ENCODE results near the gene MTRF1. TPM values are rescaled to one million over a fixed set of nuclear protein-coding genes. Genes with fewer than 3 reads are reported as not detected.

Gene MTRF1
- polyA plus RNA-seq, 2 of the 4 experiments (the other 2 are of a cell fraction): 9.1 to 16.1 TPM

- TF ChIP-seq BCL3 (IDR thresholded peaks at IDR 0.05) (no peak), CHD4 (IDR thresholded peaks at IDR 0.05; ENCODE audit: borderline replicate concordance) (no peak), E2F6 (IDR thresholded peaks at IDR 0.05; ENCODE audit: borderline replicate concordance, low read depth) (no peak), PBX3 (IDR thresholded peaks at IDR 0.05) (no peak), SMC3 (IDR thresholded peaks at IDR 0.05) (no peak), RFX5 (IDR thresholded peaks at IDR 0.05) (no peak), RNF2 (IDR thresholded peaks at IDR 0.05; ENCODE audit: borderline replicate concordance, low read depth) (no peak), RARB (CRISPR knock-in tag; IDR thresholded peaks at IDR 0.05) (no peak)
- TF ChIP-seq, protein P1, sequence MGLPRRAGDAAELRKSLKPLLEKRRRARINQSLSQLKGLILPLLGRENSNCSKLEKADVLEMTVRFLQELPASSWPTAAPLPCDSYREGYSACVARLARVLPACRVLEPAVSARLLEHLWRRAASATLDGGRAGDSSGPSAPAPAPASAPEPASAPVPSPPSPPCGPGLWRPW (IDR thresholded peaks at IDR 0.05): no peak
Measured at GRCh38 chr13:41267106-41267505, 3.7 kb upstream of the MTRF1 start (continued).

DNA sequence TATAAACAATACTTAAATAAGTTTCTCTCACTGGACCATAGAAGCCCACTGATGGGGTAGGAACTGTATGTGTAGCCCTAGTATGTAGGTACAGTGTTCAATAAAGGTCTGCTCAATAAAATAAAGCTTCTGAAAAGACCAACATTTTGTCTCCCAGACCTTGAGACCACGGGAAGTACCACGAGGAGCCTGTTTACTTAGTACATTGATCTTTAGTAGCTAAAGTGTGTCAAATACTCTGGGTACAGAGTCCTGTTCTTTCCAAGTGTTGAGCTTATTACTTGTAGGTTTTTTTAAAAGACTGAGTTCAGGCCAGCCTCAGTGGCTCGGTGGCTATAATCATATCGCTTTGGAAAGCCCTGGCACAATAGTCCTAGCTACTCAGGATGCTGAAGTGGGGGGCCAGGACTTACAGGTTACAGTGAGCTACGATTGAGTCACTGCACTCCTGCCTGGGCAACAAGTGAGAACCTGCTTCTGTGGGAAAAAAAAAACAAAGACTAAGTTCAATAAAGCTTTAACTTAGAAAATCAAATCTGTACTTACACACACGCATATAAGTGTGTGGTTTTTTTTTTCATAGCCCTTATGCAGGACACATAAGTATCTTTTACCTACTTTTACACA is 3.4 kb downstream of the MTRF1 start:
- Histone ChIP-seq H3K9me3 (no peaks in the 10 kb centered on the region), H3K4me2 (no peak overlapping the region), H3K4me3 (no peak overlapping the region), H3K27ac (no peak overlapping the region), H3K4me1 (no peaks in the 10 kb centered on the region)
- no peak for DNase-seq (ENCODE audit: low read depth in 1 of 2, low spot score in 1 of 2)
- POLR2A ChIA-PET: no interaction called here
- TF ChIP-seq CHD4 (IDR thresholded peaks at IDR 0.05; ENCODE audit: borderline replicate concordance) (no peak), MAFK (IDR thresholded peaks at IDR 0.05; ENCODE audit: partially characterized antibody) (no peak), MYC (IDR thresholded peaks at IDR 0.05; ENCODE audit: borderline replicate concordance, low read length) (no peak), KDM5A (IDR thresholded peaks at IDR 0.05) (no peak), HOXB13 (CRISPR knock-in tag; IDR thresholded peaks at IDR 0.05; ENCODE audit: low read depth) (no peak), CHD2 (IDR thresholded peaks at IDR 0.05; ENCODE audit: low read length, partially characterized antibody) (no peak), EHF (CRISPR knock-in tag; IDR thresholded peaks at IDR 0.05) (no peak)
- TF ChIP-seq, protein P2, sequence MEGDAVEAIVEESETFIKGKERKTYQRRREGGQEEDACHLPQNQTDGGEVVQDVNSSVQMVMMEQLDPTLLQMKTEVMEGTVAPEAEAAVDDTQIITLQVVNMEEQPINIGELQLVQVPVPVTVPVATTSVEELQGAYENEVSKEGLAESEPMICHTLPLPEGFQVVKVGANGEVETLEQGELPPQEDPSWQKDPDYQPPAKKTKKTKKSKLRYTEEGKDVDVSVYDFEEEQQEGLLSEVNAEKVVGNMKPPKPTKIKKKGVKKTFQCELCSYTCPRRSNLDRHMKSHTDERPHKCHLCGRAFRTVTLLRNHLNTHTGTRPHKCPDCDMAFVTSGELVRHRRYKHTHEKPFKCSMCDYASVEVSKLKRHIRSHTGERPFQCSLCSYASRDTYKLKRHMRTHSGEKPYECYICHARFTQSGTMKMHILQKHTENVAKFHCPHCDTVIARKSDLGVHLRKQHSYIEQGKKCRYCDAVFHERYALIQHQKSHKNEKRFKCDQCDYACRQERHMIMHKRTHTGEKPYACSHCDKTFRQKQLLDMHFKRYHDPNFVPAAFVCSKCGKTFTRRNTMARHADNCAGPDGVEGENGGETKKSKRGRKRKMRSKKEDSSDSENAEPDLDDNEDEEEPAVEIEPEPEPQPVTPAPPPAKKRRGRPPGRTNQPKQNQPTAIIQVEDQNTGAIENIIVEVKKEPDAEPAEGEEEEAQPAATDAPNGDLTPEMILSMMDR (IDR thresholded peaks at IDR 0.05): no peak
- TF ChIP-seq, protein P3, sequence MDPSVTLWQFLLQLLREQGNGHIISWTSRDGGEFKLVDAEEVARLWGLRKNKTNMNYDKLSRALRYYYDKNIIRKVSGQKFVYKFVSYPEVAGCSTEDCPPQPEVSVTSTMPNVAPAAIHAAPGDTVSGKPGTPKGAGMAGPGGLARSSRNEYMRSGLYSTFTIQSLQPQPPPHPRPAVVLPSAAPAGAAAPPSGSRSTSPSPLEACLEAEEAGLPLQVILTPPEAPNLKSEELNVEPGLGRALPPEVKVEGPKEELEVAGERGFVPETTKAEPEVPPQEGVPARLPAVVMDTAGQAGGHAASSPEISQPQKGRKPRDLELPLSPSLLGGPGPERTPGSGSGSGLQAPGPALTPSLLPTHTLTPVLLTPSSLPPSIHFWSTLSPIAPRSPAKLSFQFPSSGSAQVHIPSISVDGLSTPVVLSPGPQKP (IDR thresholded peaks at IDR 0.05; ENCODE audit: low read depth, low read length): no peak
- no peak for ATAC-seq
- WGBS (ENCODE audit: missing lambda C conversion rate): 92% methylated on average over 6 of the region's 6 CpGs
- CTCF ChIA-PET: interaction anchor here (0.9 to 1.6 kb wide), 2 partner anchors 10 to 14 kb away, joined by 3 to 6 read pairs; no protein-coding TSS in a partner anchor
- no peak for FAIRE-seq

DNA sequence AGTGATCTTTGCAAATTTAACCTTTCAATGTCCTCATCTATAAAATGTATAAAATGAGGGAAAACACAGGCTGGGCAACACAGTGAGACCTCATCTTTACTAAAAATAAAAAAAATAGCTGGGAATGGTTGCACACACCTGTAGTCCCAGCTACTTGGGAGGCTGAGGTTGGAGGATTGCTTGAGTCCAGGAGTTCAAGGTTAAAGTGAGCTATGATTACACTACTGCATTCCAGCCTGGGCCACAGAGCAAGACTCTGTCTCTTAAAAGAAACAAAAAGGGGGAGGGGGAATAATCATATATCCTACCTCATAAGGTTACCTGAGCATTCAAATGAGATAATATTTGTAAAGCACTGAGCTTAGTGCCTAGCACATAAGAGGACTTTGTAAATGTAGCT is 5.8 kb downstream of the MTRF1 start:
- POLR2A ChIA-PET: no interaction called here
- no peaks in the 10 kb centered on the region for H3K4me1 ChIP-seq
- TF ChIP-seq MAFK (IDR thresholded peaks at IDR 0.05; ENCODE audit: partially characterized antibody): no peak
- TF ChIP-seq GATA3 (IDR thresholded peaks at IDR 0.05; ENCODE audit: borderline replicate concordance): no peak
- no peak for TF ChIP-seq ATOH8 (CRISPR knock-in tag; IDR thresholded peaks at IDR 0.05; ENCODE audit: low read depth)
- no peak for TF ChIP-seq CBX2 (IDR thresholded peaks at IDR 0.05; ENCODE audit: borderline replicate concordance, low read depth)
- no peak for TF ChIP-seq ESRRA (IDR thresholded peaks at IDR 0.05; ENCODE audit: borderline replicate concordance, low read length)
- no peak for TF ChIP-seq CHD4 (IDR thresholded peaks at IDR 0.05; ENCODE audit: borderline replicate concordance)
- no peak for TF ChIP-seq POLR2A (IDR thresholded peaks at IDR 0.05; ENCODE audit: low read length)
- no peak for TF ChIP-seq RCOR1 (IDR thresholded peaks at IDR 0.05; ENCODE audit: low read depth, low read length)
- TF ChIP-seq ZC3H11A (IDR thresholded peaks at IDR 0.05): no peak
- no peak for TF ChIP-seq HDAC2 (IDR thresholded peaks at IDR 0.05)
- no peak for TF ChIP-seq FOXS1 (CRISPR knock-in tag; IDR thresholded peaks at IDR 0.05)
- TF ChIP-seq JUNB (IDR thresholded peaks at IDR 0.05): no peak
- TF ChIP-seq, protein P3 (IDR thresholded peaks at IDR 0.05; ENCODE audit: low read depth, low read length): no peak
- TF ChIP-seq MAX (IDR thresholded peaks at IDR 0.05): no peak
- TF ChIP-seq EHF (CRISPR knock-in tag; IDR thresholded peaks at IDR 0.05): no peak

More for the DNA sequence above, 5.8 kb downstream of the MTRF1 start:
- no peak for DNase-seq (ENCODE audit: low read depth in 1 of 2, low spot score in 1 of 2)
- Histone ChIP-seq H3K4me2 (no peak overlapping the region), H3K9me3 (no peaks in the 10 kb centered on the region), H3K27ac (no peak overlapping the region), H3K4me3 (no peak overlapping the region)
- CTCF ChIA-PET: no interaction called here
- ATAC-seq: no peak
- FAIRE-seq: no peak
